Measurements from ENCODE around the gene PSD2. TPM values are rescaled to one million over a fixed set of nuclear protein-coding genes. Genes with fewer than 3 reads are reported as not detected.

PSD2 gene
- total RNA-seq, 4 donors from 2014 or later, result 0.30 to 0.76 TPM; not detected in 2

- Histone ChIP-seq H3K4me1 (no peaks in the 10 kb centered on the region), H3K27me3 (no peaks in the 10 kb centered on the region), H3K36me3 (no peaks in the 10 kb centered on the region), H3K27ac (no peak overlapping the region), H3K9me3 (no peaks in the 10 kb centered on the region), H3K4me3 (no peak overlapping the region)
- no peak for DNase-seq
- intact Hi-C loops (cut with DNase I; ENCODE audit: low total_unique reads), result no loop called here
- TF ChIP-seq CTCF (IDR thresholded peaks at IDR 0.05) (no peak), POLR2A (IDR thresholded peaks at IDR 0.05) (no peak)
Measured at GRCh38 chr5:139884734-139885133, 89.1 kb downstream of the PSD2 start.

- no peaks in the 10 kb centered on the region for H3K27me3 ChIP-seq
- no peak overlapping the region for H3K4me3 ChIP-seq
- no peak overlapping the region for H3K27ac ChIP-seq
- H3K9me3 ChIP-seq, result no peaks in the 10 kb centered on the region
- H3K36me3 ChIP-seq, result no peaks in the 10 kb centered on the region
- no peak for DNase-seq
- intact Hi-C loops (cut with DNase I; ENCODE audit: low total_unique reads), result no loop called here
- TF ChIP-seq CTCF (IDR thresholded peaks at IDR 0.05) (no peak), POLR2A (IDR thresholded peaks at IDR 0.05) (no peak)
- no peaks in the 10 kb centered on the region for H3K4me1 ChIP-seq
Measured at GRCh38 chr5:139885172-139885856, 89.7 kb downstream of the PSD2 start.

- H3K36me3 ChIP-seq, result no peaks in the 10 kb centered on the region
- intact Hi-C loops (cut with DNase I; ENCODE audit: low total_unique reads), result no loop called here
- no peaks in the 10 kb centered on the region for H3K27me3 ChIP-seq
- H3K4me3 ChIP-seq, result no peak overlapping the region
- no peaks in the 10 kb centered on the region for H3K9me3 ChIP-seq
- TF ChIP-seq CTCF (IDR thresholded peaks at IDR 0.05) (no peak), POLR2A (IDR thresholded peaks at IDR 0.05) (no peak)
- no peak for DNase-seq
- no peak overlapping the region for H3K27ac ChIP-seq
- no peaks in the 10 kb centered on the region for H3K4me1 ChIP-seq
Measured at GRCh38 chr5:139885857-139886208, 90.2 kb downstream of the PSD2 start.

GRCh38 chr5:139886213-139886612 is 90.6 kb downstream of the PSD2 start:
- Histone ChIP-seq H3K36me3 (no peaks in the 10 kb centered on the region), H3K27ac (no peak overlapping the region), H3K4me3 (no peak overlapping the region), H3K4me1 (no peaks in the 10 kb centered on the region), H3K9me3 (no peaks in the 10 kb centered on the region), H3K27me3 (no peaks in the 10 kb centered on the region)
- DNase-seq, result no peak
- TF ChIP-seq CTCF (IDR thresholded peaks at IDR 0.05) (no peak), POLR2A (IDR thresholded peaks at IDR 0.05) (no peak)
- intact Hi-C loops (cut with DNase I; ENCODE audit: low total_unique reads), result no loop called here

GRCh38 chr5:139888370-139888769 is 92.8 kb downstream of the PSD2 start:
- H3K4me1 ChIP-seq, result no peaks in the 10 kb centered on the region
- no peak overlapping the region for H3K27ac ChIP-seq
- intact Hi-C loops (cut with DNase I; ENCODE audit: low total_unique reads), result no loop called here

More at GRCh38 chr5:139888370-139888769, 92.8 kb downstream of the PSD2 start:
- no peaks in the 10 kb centered on the region for H3K9me3 ChIP-seq
- DNase-seq, result no peak
- TF ChIP-seq POLR2A (IDR thresholded peaks at IDR 0.05) (no peak), CTCF (IDR thresholded peaks at IDR 0.05) (no peak)
- no peaks in the 10 kb centered on the region for H3K27me3 ChIP-seq
- H3K36me3 ChIP-seq, result no peaks in the 10 kb centered on the region
- no peak overlapping the region for H3K4me3 ChIP-seq
